Peyer's patch (tissue), 4 donors: ENCODE measurements around the gene SRRM1.

Experiments
- POLR2A ChIP-seq, 2 donors: fragments of 450-650 bp; IDR thresholded peaks; one replicate each; pipeline ENCODE4 v1.5.1; 2017; ENCODE audit warnings: antibody characterized with exemption in 2 of 2, mild to moderate bottlenecking in 2 of 2, moderate library complexity in 2 of 2
- TF ChIP-seq, protein P1 (sequence below), 6 experiments: fragments of 450-650 bp in 4 of 6; fragments of 200-600 bp in 2 of 6; sonication (generic) in 1 of 6; IDR thresholded peaks; one replicate each; pipeline ENCODE4 v1.5.1; 2017 to 2019; ENCODE audit warnings: antibody characterized with exemption in 6 of 6, mild to moderate bottlenecking in 3 of 6, moderate library complexity in 1 of 6

- TF ChIP-seq, protein P1, sequence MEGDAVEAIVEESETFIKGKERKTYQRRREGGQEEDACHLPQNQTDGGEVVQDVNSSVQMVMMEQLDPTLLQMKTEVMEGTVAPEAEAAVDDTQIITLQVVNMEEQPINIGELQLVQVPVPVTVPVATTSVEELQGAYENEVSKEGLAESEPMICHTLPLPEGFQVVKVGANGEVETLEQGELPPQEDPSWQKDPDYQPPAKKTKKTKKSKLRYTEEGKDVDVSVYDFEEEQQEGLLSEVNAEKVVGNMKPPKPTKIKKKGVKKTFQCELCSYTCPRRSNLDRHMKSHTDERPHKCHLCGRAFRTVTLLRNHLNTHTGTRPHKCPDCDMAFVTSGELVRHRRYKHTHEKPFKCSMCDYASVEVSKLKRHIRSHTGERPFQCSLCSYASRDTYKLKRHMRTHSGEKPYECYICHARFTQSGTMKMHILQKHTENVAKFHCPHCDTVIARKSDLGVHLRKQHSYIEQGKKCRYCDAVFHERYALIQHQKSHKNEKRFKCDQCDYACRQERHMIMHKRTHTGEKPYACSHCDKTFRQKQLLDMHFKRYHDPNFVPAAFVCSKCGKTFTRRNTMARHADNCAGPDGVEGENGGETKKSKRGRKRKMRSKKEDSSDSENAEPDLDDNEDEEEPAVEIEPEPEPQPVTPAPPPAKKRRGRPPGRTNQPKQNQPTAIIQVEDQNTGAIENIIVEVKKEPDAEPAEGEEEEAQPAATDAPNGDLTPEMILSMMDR (IDR thresholded peaks at IDR 0.05) = no peak
- TF ChIP-seq POLR2A (IDR thresholded peaks at IDR 0.05) = no peak
Observed at GRCh38 chr1:24659993-24660665, 17.0 kb downstream of the SRRM1 start.
